ENCODE measurements around the gene PELI3.
A peak's percentile ranks its signal among the peaks of the same experiment; 100 is the strongest.

Gene PELI3

GRCh38 chr11:66475349-66476172 is 8.9 kb downstream of the PELI3 start:
- DNase-seq (ENCODE audit: low read depth) = no peak

- no peak for DNase-seq (ENCODE audit: low read depth)
Observed at GRCh38 chr11:66476173-66476840, 9.6 kb downstream of the PELI3 start.

- no peak for DNase-seq (ENCODE audit: low read depth)
Observed at GRCh38 chr11:66476841-66477251, 10.1 kb downstream of the PELI3 start.

DNA sequence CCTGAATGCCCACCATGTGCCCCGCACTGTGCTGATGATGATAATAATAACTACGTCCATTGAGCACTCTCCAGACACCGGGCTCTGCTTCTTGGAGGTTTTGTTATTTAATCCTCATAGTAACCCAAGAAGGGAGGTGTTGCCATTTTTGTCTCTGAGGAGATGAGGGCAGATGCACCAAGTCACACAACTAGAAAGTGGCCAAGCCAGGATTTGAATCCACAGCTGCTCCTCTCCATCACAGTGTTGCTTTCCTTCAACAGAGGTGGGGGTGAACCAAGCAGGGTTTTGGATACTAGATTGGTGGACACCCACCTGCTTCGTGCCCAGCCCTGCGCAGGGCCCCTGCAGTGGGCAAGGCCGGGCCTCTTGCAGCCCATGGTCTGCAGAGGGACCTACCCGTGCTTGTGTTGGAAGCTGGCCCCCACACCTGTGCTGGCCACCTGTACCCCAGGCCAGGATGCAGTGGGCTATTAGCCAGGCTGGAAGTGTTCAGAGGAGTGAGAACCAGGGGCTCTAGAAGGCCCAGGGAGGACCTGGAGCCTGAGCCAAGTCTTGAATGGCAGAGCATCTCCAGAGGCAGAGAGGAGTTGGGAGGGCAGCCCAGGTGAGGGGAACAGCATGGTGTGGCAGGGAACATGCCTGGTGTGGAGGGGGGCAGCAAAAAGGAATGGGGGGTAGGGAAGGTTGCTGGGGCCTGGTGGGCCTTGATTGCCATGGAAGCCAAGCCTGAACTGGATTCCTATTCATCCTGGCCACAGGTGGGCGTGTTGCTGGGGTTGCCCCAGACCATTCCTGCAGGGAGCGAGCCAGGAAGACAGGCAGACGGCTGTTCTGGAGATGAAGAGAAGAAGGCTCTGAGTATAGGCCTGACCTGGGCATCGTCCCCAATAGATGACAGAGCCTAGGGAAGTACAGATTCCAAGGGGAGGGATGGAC is 10.8 kb downstream of the PELI3 start:
- no peak for DNase-seq (ENCODE audit: low read depth)

DNA sequence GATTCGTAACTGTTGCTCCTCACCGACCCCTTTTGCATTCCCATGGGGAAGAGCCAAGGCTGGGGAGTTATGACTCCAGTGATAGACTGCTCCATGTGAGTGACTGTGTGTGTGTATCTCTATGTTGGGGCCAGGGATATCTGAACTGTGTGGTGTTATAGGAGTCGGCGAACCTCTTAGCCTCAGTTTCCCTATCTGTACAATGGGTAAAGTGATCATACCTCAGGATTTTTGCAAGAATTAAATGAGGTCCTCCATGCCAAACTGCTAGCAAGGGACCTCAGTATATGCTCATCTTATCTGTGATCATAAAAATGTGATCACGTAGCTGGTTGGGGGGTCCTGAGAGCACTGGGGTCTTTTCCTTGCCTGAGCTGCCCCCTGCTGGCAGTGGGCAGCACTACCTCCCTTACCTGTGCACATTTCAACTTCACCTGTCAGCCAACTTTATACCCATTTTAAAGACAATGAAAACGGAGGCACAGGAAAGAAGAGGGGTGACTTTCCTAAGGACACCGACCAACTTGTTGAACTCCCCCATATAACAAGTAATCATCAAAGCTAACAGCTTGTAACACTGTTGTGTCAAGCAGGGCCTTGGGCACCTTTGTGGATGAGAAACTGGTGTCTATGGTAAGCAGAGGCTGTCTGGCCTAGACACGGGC is 12.2 kb downstream of the PELI3 start:
- no peak for DNase-seq (ENCODE audit: low read depth)

GRCh38 chr11:66479394-66480116 is 12.8 kb downstream of the PELI3 start:
- no peak for DNase-seq (ENCODE audit: low read depth)

- peak; percentile 93 for DNase-seq (ENCODE audit: low read depth)
Observed at GRCh38 chr11:66480117-66480938, 13.6 kb downstream of the PELI3 start, which contains the start of gene DPP3. Gene DPP3 (plus strand): TSS chr11:66480434. CDS start chr11:66482201, 1,767 bp downstream.

DNA sequence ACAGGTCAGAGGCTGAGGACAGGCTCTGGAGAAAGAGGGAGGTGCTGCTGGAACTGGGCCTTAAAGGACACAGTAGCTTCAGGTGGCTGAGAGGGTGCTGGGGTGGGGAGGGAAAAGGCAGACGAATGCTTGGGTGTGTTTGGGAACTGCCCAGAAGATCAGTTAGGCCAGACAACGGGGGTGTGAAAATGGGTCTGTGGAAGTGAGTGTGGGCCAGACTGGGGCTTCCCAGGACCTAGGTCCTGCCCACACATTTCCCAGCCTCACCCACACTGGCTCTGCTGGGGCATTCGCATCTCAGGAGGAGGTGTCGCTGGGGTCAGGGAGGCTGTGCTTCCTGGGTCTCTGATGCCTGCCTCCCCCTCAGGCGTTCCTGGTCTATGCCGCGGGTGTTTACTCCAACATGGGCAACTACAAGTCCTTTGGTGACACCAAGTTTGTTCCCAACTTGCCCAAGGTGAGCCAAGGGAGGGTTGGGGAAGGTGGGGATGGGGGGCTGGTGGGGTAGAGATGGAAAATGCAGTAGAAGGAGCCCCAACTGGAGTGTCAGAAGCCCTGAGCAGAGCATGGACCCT is 18.2 kb downstream of the PELI3 start:
- no peak for DNase-seq (ENCODE audit: low read depth)

GRCh38 chr11:66488957-66489356 is 22.3 kb downstream of the PELI3 start:
- no peak for DNase-seq (ENCODE audit: low read depth)

GRCh38 chr11:66489636-66490035 is 22.9 kb downstream of the PELI3 start:
- no peak for DNase-seq (ENCODE audit: low read depth)

DNA sequence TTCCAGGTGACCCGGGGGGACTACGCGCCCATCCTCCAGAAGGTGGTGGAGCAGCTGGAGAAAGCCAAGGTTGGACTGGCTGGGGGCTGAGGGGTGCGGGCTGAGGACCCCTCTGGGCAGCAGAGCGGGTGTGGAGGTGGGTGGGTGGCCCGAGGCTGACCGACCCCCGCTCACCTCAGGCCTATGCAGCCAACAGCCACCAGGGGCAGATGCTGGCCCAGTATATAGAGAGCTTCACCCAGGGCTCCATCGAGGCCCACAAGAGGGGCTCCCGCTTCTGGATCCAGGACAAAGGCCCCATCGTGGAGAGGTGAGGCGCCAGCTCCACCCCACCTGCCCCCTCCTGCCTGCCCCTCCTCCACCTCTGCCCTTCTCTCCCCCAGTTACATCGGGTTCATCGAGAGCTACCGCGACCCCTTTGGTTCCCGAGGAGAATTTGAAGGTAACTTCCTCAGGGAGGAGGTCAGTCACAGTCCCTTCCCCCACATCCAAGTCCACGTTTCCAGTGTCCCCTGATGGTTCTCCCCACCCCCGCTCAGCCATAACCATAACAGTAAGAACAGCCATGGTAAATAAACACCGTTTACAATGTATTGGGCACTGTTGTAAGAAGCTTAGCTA is 24.7 kb downstream of the PELI3 start:
- no peak for DNase-seq (ENCODE audit: low read depth)

- no peak for DNase-seq (ENCODE audit: low read depth)
Observed at GRCh38 chr11:66492161-66492865, 25.6 kb downstream of the PELI3 start.

DNA sequence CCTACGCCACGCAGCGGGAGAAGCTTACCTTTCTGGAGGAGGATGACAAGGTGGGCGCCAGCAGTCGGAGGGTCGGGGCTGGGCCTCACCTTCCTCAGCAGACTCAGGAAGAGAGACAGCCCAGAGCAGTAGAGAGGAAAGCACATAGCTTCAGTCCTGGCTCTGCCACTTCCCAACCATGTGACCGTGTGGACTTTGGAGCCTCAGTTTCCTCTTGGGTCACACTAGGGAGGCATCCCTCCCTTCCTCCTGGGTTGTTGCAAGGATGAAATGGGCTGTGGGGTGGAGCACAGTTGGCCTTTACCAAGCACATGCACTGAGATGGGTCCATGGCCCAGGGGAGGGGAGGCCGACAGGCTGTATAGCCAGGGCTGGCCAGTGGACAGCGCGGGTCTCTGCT is 26.4 kb downstream of the PELI3 start:
- no peak for DNase-seq (ENCODE audit: low read depth)

DNA sequence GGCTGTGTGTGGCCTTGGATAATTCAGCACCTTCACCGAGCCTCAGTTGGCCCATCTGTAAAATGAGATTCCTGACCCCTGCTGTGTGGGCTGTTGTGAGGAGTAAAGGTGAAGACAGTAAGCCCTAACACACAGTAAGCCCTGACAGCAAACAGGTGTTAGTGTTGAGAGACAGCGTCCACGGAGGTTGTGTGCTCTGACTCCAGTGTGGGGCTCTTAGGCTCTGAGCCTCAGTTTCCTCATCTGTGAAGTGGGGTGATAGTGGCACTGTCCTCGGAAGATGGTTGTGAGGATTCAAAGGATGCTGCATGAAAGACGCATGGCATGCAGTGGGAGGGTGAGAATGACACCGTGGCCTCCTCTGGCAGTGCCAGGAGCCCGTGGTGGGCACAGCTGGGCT is 27.8 kb downstream of the PELI3 start:
- no peak for DNase-seq (ENCODE audit: low read depth)

- no peak for DNase-seq (ENCODE audit: low read depth)
Observed at GRCh38 chr11:66494935-66495334, 28.2 kb downstream of the PELI3 start.

GRCh38 chr11:66495401-66495854 is 28.7 kb downstream of the PELI3 start:
- DNase-seq (ENCODE audit: low read depth) = no peak

- no peak for DNase-seq (ENCODE audit: low read depth)
Observed at GRCh38 chr11:66497206-66497605, 30.5 kb downstream of the PELI3 start.

DNA sequence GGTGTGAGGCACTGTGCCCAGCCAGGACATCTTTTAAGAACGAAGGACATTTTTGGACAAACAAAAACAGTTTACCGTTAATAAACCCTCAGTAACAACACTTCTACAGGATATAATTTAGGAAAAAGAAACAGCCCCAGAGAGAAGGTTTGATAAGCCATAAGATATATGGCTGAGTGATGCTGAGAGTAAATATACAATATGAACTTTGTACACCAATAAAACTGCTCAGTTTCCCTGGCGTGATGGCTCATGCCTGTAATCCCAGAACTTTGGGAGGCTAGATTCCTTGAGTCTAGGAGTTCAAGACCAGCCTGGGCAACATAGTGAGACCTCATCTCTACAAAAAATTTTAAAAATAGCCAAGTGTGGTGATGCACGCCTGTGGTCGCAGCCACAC is 31.8 kb downstream of the PELI3 start:
- DNase-seq (ENCODE audit: low read depth) = no peak
